HepG2 (cell line): Measurements from ENCODE around the gene GNAI2. TPM values are rescaled to one million over a fixed set of nuclear protein-coding genes. Genes with fewer than 3 reads are reported as not detected.
A peak's percentile ranks its signal among the peaks of the same experiment; 100 is the strongest.

Experiments
- ATAC-seq: fragments of 200-7000 bp; cut with Tn5 transposase; 3 replicates; pipeline ENCODE4 v1.9.1; 2020; ENCODE audit warnings: mild to moderate bottlenecking, moderate library complexity
- BruUV-seq: library from RNA; stranded (reverse); fragments of 400-500 nt; replicated peaks from 2 replicates; lab custom pipeline; 2021; lab: Mats Ljungman, UMichigan
- CTCF ChIA-PET: fragments of 300-600 bp; formaldehyde crosslinking; extraction: SDS; loops from one replicate; lab custom pipeline; 2021; ENCODE audit warnings: low total read pairs, inconsistent platforms, low intra/inter-chr PET ratio; lab: Yijun Ruan, JAX
- POLR2A ChIA-PET: fragments of 350-600 bp; sonication (Branson Sonifier 250); formaldehyde crosslinking; loops from one replicate; lab custom pipeline; 2020; ENCODE audit warnings: antibody characterized with exemption, inconsistent platforms; lab: Yijun Ruan, JAX
- DNase-seq: peaks from one replicate; pipeline ENCODE4 v3.0.0-alpha.2; 2015; ENCODE audit warnings: low spot score
- FAIRE-seq: peaks from 3 replicates; lab custom pipeline; 2011; peaks lifted over from hg19 to GRCh38; lab: Jason Lieb, UNC
- H2AFZ ChIP-seq: one replicate; pipeline ENCODE4 v1.6.1; 2011; ENCODE audit warnings: low read length, inconsistent platforms
- H3K27ac ChIP-seq: fragments of 300-600 bp; 3 replicates; pipeline ENCODE4 v1.8.0; 2011; ENCODE audit warnings: mixed run types, mild to moderate bottlenecking, mixed read lengths, low read length, inconsistent platforms; ENCODE audit not compliant: insufficient read depth; ENCODE audit errors: extremely low read length
- H3K27me3 ChIP-seq, 2 experiments: fragments of 200-600 bp in 1 of 2; 2 replicates in 1 of 2; 3 replicates in 1 of 2; pipeline versions ENCODE4 v1.6.0 to v1.8.0; 2011; ENCODE audit warnings: low read length in 2 of 2, mild to moderate bottlenecking in 2 of 2, moderate library complexity in 2 of 2, inconsistent platforms in 1 of 2; ENCODE audit not compliant: insufficient read depth in 2 of 2, control insufficient read depth in 1 of 2
- H3K36me3 ChIP-seq, 2 experiments: fragments of 200-600 bp in 1 of 2; replicated peaks in 1 of 2; 2 replicates in 1 of 2; 3 replicates in 1 of 2; pipeline versions ENCODE4 v1.5.1 to v1.8.0; 2011; ENCODE audit warnings: low read length in 2 of 2, inconsistent platforms in 1 of 2; ENCODE audit not compliant: insufficient read depth in 2 of 2, control insufficient read depth in 1 of 2
- H3K4me1 ChIP-seq: 2 replicates; pipeline ENCODE4 v1.5.1; 2012; ENCODE audit warnings: low read length, inconsistent platforms; ENCODE audit not compliant: insufficient read depth
- H3K4me2 ChIP-seq: 2 replicates; pipeline ENCODE4 v1.6.0; 2011; ENCODE audit warnings: low read depth, low read length, inconsistent platforms
- H3K4me3 ChIP-seq, 3 experiments: fragments of 200-600 bp in 1 of 3; sonication (generic), shearing (Covaris generic) in 1 of 3; replicated peaks in 1 of 3; 2 replicates each; pipeline ENCODE4 v1.5.1; 2011 to 2016; ENCODE audit warnings: low read length in 3 of 3, inconsistent platforms in 2 of 3, low read depth in 2 of 3, mild to moderate bottlenecking in 2 of 3, control low read depth in 1 of 3, mixed read lengths in 1 of 3; ENCODE audit not compliant: insufficient read depth in 1 of 3
- H3K79me2 ChIP-seq: one replicate; pipeline ENCODE4 v1.6.1; 2011; ENCODE audit warnings: low read length, inconsistent platforms; ENCODE audit not compliant: insufficient read depth
- H3K9ac ChIP-seq: 2 replicates; pipeline ENCODE4 v1.6.0; 2011; ENCODE audit warnings: mild to moderate bottlenecking, low read depth, low read length, inconsistent platforms; ENCODE audit not compliant: insufficient read depth
- H3K9me3 ChIP-seq: 2 replicates; pipeline ENCODE4 v1.5.1; 2012; ENCODE audit warnings: mild to moderate bottlenecking, low read length
- H4K20me1 ChIP-seq: 2 replicates; pipeline ENCODE4 v1.6.0; 2011; ENCODE audit warnings: inconsistent platforms, mild to moderate bottlenecking, low read length, moderate library complexity; ENCODE audit not compliant: insufficient read depth
- ATF7 ChIP-seq, 2 experiments: fragments of 450-650 bp in 1 of 2; sonication (generic) in 1 of 2; formaldehyde crosslinking in 1 of 2; IDR thresholded peaks; 2 replicates each; pipeline versions ENCODE4 v1.4.0 to v1.6.1; 2016 to 2020; ENCODE audit warnings: antibody characterized with exemption in 1 of 2, mild to moderate bottlenecking in 1 of 2, missing genetic modification reagents in 1 of 2
- ATF7-NPFF ChIP-seq: sonication (generic); formaldehyde crosslinking; IDR thresholded peaks from 2 replicates; pipeline ENCODE4 v1.8.1; 2023; ENCODE audit warnings: mild to moderate bottlenecking, low read depth, missing genetic modification reagents, moderate library complexity
- BRCA1 ChIP-seq: sonication (generic); formaldehyde crosslinking; IDR thresholded peaks from 2 replicates; pipeline ENCODE4 v1.4.0; 2020; ENCODE audit warnings: missing genetic modification reagents
- KAT7 ChIP-seq: IDR thresholded peaks from 2 replicates; pipeline ENCODE4 v1.6.1; 2018; ENCODE audit warnings: borderline replicate concordance, missing compliant biosample characterization
- KDM4B ChIP-seq: sonication (generic); formaldehyde crosslinking; IDR thresholded peaks from 2 replicates; pipeline ENCODE4 v1.4.0; 2020; ENCODE audit warnings: missing genetic modification reagents
- MYNN ChIP-seq: sonication (generic); formaldehyde crosslinking; IDR thresholded peaks from 2 replicates; pipeline ENCODE4 v1.4.0; 2020; ENCODE audit warnings: mild to moderate bottlenecking, low read depth, missing genetic modification reagents
- POLR2AphosphoS2 ChIP-seq: IDR thresholded peaks from 2 replicates; pipeline ENCODE4 v1.6.1; 2011; ENCODE audit warnings: low read depth, low read length, improper control_type of control experiment
- SPEN ChIP-seq: sonication (generic); formaldehyde crosslinking; IDR thresholded peaks from 2 replicates; pipeline ENCODE4 v1.5.1; 2020; ENCODE audit warnings: low read depth, mild to moderate bottlenecking, missing genetic modification reagents
- TERF1 ChIP-seq: sonication (generic); formaldehyde crosslinking; IDR thresholded peaks from 2 replicates; pipeline ENCODE4 v1.8.0; 2022; ENCODE audit warnings: mild to moderate bottlenecking, missing genetic modification reagents, moderate library complexity
- TFDP1 ChIP-seq: IDR thresholded peaks from 2 replicates; pipeline ENCODE4 v1.6.1; 2016; ENCODE audit warnings: missing compliant biosample characterization, missing genetic modification reagents, borderline replicate concordance
- THAP9 ChIP-seq: sonication (generic); formaldehyde crosslinking; IDR thresholded peaks from 2 replicates; pipeline ENCODE4; 2020; ENCODE audit warnings: missing genetic modification reagents, mild to moderate bottlenecking, borderline replicate concordance
- THRA ChIP-seq: sonication (generic); formaldehyde crosslinking; IDR thresholded peaks from 2 replicates; pipeline ENCODE4 v1.4.0; 2020; ENCODE audit warnings: missing genetic modification reagents, borderline replicate concordance
- TRIM22 ChIP-seq: fragments of 450-650 bp; IDR thresholded peaks from 2 replicates; pipeline ENCODE4 v1.6.1; 2017
- ZNF24 ChIP-seq: fragments of 450-650 bp; IDR thresholded peaks from 2 replicates; pipeline ENCODE4 v1.6.1; 2017; ENCODE audit warnings: antibody characterized with exemption, mild to moderate bottlenecking
- ZNF543 ChIP-seq: sonication (generic); formaldehyde crosslinking; IDR thresholded peaks from 2 replicates; pipeline ENCODE4 v1.4.0; 2020; ENCODE audit warnings: mild to moderate bottlenecking, missing genetic modification reagents
- ZNF713 ChIP-seq: sonication (generic); formaldehyde crosslinking; IDR thresholded peaks from 2 replicates; pipeline ENCODE4 v1.4.0; 2020; ENCODE audit warnings: mild to moderate bottlenecking, missing genetic modification reagents
- WGBS: methylation state at CpG from one replicate; pipeline ENCODE4 v1.1.6; 2017; ENCODE audit warnings: low lambda C conversion rate; 5-methylcytosine and 5-hydroxymethylcytosine counted together
- in situ Hi-C: cut with HindIII; loops from 2 replicates; pipeline ENCODE4 v1.10.0; 2017; ENCODE audit warnings: low pct_unique_long_range_greater_than_20kb; ENCODE audit not compliant: extremely low pct_ligation_motif_present
- intact Hi-C: fragments of 100-400 bp; cut with micrococcal nuclease; formaldehyde crosslinking; loops from one replicate; pipeline ENCODE4 v1.10.0; 2022; ENCODE audit not compliant: unreplicated experiment
- polyA plus RNA-seq, 8 experiments: library from polyadenylated mRNA; depleted of rRNA in 3 of 8; stranded (reverse) in 7 of 8; unstranded in 1 of 8; fragments of >200 nt; fragmentation: Illumina TruSeq in 4 of 8; extraction: Trizol in 4 of 8; gene quantifications; 2 replicates each; pipeline versions ENCODE4 v1.2.1 to v1.2.3, GENCODE V29; 2011 to 2016; ENCODE audit warnings: low read depth in 4 of 8, missing spikeins in 1 of 8, mixed read lengths in 1 of 8; ENCODE audit not compliant: insufficient read depth in 1 of 8
- total RNA-seq, 5 experiments: library from RNA; depleted of rRNA; stranded (reverse); fragments of >200 nt; fragmentation: Illumina TruSeq; extraction: Trizol; gene quantifications; 2 replicates each; pipeline ENCODE4 v1.2.3, GENCODE V29; 2016; ENCODE audit warnings: low read depth in 1 of 5

Gene GNAI2
- total and polyA plus RNA-seq, 2 of the 13 experiments (the other 11 are each of a cell fraction or from before 2014, with no cell fraction given), result 51.1 to 66.2 TPM

- intact Hi-C loops, result loop anchor here (1.0 to 5.0 kb wide), 2 partner anchors 12 to 41 kb away; partner anchors contain the start of gene HYAL1
- BruUV-seq, result no TSS peak
- no peak for DNase-seq
- WGBS, result 0% methylated on average over 1 of the region's 5 CpGs
- H3K79me2 ChIP-seq, result peaks cover 12% of the 10 kb centered on the region
- POLR2A ChIA-PET, result interaction anchor here (1.4 to 8.0 kb wide), 15 partner anchors 10 to 76 kb away, joined by 4 to 155 read pairs (median 13); partner anchors contain the start of genes GNAI2, HYAL1, HYAL3 and IFRD2
- no peak; the same call in 2 of the 3 replicates for ATAC-seq
- H3K36me3 ChIP-seq, result peaks cover 12 to 23% of the 10 kb centered on the region in 2 experiments
- no peak overlapping the region for H2AFZ ChIP-seq
- peaks cover 67% of the 10 kb centered on the region for H3K4me1 ChIP-seq
- peak overlapping the region; percentile 50 to 76 (median 62); a peak in 5 of 6 replicates for H3K4me3 ChIP-seq
- H3K4me2 ChIP-seq, result peak overlapping the region; percentile 97
- H3K27me3 ChIP-seq, result no peaks in the 10 kb centered on the region
- no peaks in the 10 kb centered on the region for H3K9me3 ChIP-seq
- FAIRE-seq, result no peak
- H4K20me1 ChIP-seq, result no peaks in the 10 kb centered on the region
- CTCF ChIA-PET, result interaction anchor here (1.2 to 3.0 kb wide), 2 partner anchors 9 to 12 kb away, joined by 3 to 81 read pairs; no protein-coding TSS in a partner anchor
- H3K27ac ChIP-seq, result peak overlapping the region; percentile 99
- H3K9ac ChIP-seq, result peak overlapping the region; percentile 94
- in situ Hi-C loops, result loop anchor here (5.0 kb wide), 1 partner anchor 61 kb away; the partner anchor contains the start of gene HYAL2
- TF ChIP-seq ZNF24, result no peak
- no peak for TF ChIP-seq TFDP1 (CRISPR knock-in tag)
- no peak for TF ChIP-seq TRIM22
- TF ChIP-seq TERF1 (CRISPR knock-in tag), result peak; percentile 30; the same call in 1 of the 2 replicates
- no peak for TF ChIP-seq SPEN
- no peak for TF ChIP-seq ATF7-NPFF (CRISPR knock-in tag)
- no peak for TF ChIP-seq KDM4B (CRISPR knock-in tag)
- TF ChIP-seq ATF7 (IDR thresholded peaks at IDR 0.05), result no peak
- TF ChIP-seq ATF7 (CRISPR knock-in tag; IDR thresholded peaks at IDR 0.05), result no peak
- TF ChIP-seq ZNF713 (CRISPR knock-in tag), result no peak
- TF ChIP-seq THRA (CRISPR knock-in tag), result 0 out of 2 replicates have a peak, but pooled peaks have one; percentile 17
- TF ChIP-seq BRCA1 (CRISPR knock-in tag), result no peak
- no peak for TF ChIP-seq POLR2AphosphoS2
- TF ChIP-seq THAP9, result peak; percentile 19; the same call in 1 of the 2 replicates
- no peak for TF ChIP-seq MYNN (CRISPR knock-in tag)
- TF ChIP-seq KAT7 (CRISPR knock-in tag), result no peak
- TF ChIP-seq ZNF543, result no peak
Observed at GRCh38 chr3:50260942-50261441, 25.0 kb downstream of the GNAI2 start.
